Loucy (cell line): ENCODE measurements around the gene C1QTNF1.

Source experiments
- H2AFZ ChIP-seq: fragments of 200-600 bp; sonication (generic); 2 replicates; pipeline ENCODE4 v1.6.0; 2016; ENCODE audit warnings: antibody characterized with exemption, mild to moderate bottlenecking, low read length, moderate library complexity
- H3F3A ChIP-seq: fragments of 200-600 bp; 2 replicates; pipeline ENCODE4 v1.6.0; 2016; ENCODE audit warnings: antibody characterized with exemption, low read depth, mild to moderate bottlenecking
- H3K27me3 ChIP-seq: fragments of 200-600 bp; sonication (generic); 2 replicates; pipeline ENCODE4 v1.6.1; 2014; ENCODE audit warnings: low read length, mild to moderate bottlenecking; ENCODE audit not compliant: insufficient read depth, poor library complexity, severe bottlenecking
- H3K36me3 ChIP-seq: fragments of 200-600 bp; sonication (generic); 2 replicates; pipeline ENCODE4 v1.6.1; 2016; ENCODE audit warnings: low read length; ENCODE audit not compliant: insufficient read depth
- H3K4me1 ChIP-seq: fragments of 200-600 bp; sonication (generic); 2 replicates; pipeline ENCODE4 v1.5.1; 2014; ENCODE audit warnings: low read length, mild to moderate bottlenecking; ENCODE audit not compliant: insufficient read depth, poor library complexity, severe bottlenecking
- H3K4me2 ChIP-seq: fragments of 200-600 bp; sonication (generic); 2 replicates; pipeline ENCODE4 v1.6.0; 2014; ENCODE audit warnings: antibody characterized with exemption, low read length, low read depth, mild to moderate bottlenecking; ENCODE audit not compliant: poor library complexity, severe bottlenecking
- H3K4me3 ChIP-seq: fragments of 200-600 bp; sonication (generic); 2 replicates; pipeline ENCODE4 v1.5.1; 2014; ENCODE audit warnings: low read length, mild to moderate bottlenecking, mixed read lengths; ENCODE audit not compliant: poor library complexity, severe bottlenecking
- H3K79me2 ChIP-seq: fragments of 200-600 bp; sonication (generic); 2 replicates; pipeline ENCODE4 v1.6.1; 2014; ENCODE audit warnings: low read length; ENCODE audit not compliant: insufficient read depth
- H3K9ac ChIP-seq: fragments of 200-600 bp; sonication (generic); 2 replicates; pipeline ENCODE4 v1.6.0; 2014; ENCODE audit warnings: mild to moderate bottlenecking, low read depth, low read length, moderate library complexity; ENCODE audit not compliant: poor library complexity, severe bottlenecking
- H3K9me2 ChIP-seq: fragments of 200-600 bp; sonication (generic); replicated peaks from 2 replicates; pipeline ENCODE4 v1.6.1; 2016; ENCODE audit warnings: low read depth, low read length, mixed read lengths
- H3K9me3 ChIP-seq: fragments of 200-600 bp; sonication (generic); 2 replicates; pipeline ENCODE4 v1.6.1; 2014; ENCODE audit warnings: mild to moderate bottlenecking, antibody characterized with exemption, low read length, low read depth; ENCODE audit not compliant: insufficient read depth
- H4K20me1 ChIP-seq: fragments of 200-600 bp; sonication (generic); 2 replicates; pipeline ENCODE4 v1.6.0; 2014; ENCODE audit warnings: antibody characterized with exemption, low read length, mild to moderate bottlenecking; ENCODE audit not compliant: insufficient read depth, poor library complexity, severe bottlenecking
- EZH2phosphoT487 ChIP-seq: fragments of 200-600 bp; IDR thresholded peaks from 2 replicates; pipeline ENCODE4 v1.6.1; 2018; ENCODE audit warnings: antibody characterized with exemption, mild to moderate bottlenecking, moderate library complexity, borderline replicate concordance
- TF ChIP-seq, protein P1 (sequence below): fragments of 200-600 bp; sonication (generic); conservative IDR thresholded peaks from 2 replicates; pipeline ENCODE4 v1.5.1; 2014; ENCODE audit warnings: mild to moderate bottlenecking, antibody characterized with exemption, low read length

C1QTNF1 gene

DNA sequence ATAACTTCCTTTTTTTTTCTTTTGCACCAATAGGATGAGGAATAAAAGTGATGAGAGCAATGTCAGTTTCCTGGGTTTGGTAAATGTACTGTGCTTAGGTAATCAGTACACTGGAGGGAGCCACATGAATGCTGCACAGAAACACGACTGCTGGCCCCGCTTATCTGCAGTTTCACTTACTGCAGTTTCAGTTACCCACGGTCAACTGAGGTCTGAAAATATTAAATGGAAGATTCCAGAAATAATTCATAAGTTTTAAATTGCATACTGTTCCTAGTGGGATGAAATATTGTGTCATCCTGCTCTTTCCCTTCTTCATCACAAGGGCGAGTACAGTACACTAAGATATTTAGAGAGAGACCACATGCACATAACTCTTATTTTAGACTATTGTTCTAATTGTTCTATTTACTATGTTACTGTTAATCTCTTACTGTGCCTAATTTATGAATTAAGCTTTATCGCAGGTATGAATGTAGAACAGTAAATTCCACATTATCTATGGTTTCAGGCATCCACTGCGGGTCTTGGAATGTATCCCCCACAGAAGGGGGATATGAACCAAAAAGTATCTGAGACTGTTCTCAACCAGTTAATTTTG lies 37.8 kb upstream of the C1QTNF1 start:
- TF ChIP-seq, protein P1, sequence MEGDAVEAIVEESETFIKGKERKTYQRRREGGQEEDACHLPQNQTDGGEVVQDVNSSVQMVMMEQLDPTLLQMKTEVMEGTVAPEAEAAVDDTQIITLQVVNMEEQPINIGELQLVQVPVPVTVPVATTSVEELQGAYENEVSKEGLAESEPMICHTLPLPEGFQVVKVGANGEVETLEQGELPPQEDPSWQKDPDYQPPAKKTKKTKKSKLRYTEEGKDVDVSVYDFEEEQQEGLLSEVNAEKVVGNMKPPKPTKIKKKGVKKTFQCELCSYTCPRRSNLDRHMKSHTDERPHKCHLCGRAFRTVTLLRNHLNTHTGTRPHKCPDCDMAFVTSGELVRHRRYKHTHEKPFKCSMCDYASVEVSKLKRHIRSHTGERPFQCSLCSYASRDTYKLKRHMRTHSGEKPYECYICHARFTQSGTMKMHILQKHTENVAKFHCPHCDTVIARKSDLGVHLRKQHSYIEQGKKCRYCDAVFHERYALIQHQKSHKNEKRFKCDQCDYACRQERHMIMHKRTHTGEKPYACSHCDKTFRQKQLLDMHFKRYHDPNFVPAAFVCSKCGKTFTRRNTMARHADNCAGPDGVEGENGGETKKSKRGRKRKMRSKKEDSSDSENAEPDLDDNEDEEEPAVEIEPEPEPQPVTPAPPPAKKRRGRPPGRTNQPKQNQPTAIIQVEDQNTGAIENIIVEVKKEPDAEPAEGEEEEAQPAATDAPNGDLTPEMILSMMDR = peak; percentile 37; the same call in 1 of the 2 replicates
- no peak for TF ChIP-seq EZH2phosphoT487
- H3K4me2 ChIP-seq = no peak overlapping the region
- no peaks in the 10 kb centered on the region for H3K79me2 ChIP-seq

DNA sequence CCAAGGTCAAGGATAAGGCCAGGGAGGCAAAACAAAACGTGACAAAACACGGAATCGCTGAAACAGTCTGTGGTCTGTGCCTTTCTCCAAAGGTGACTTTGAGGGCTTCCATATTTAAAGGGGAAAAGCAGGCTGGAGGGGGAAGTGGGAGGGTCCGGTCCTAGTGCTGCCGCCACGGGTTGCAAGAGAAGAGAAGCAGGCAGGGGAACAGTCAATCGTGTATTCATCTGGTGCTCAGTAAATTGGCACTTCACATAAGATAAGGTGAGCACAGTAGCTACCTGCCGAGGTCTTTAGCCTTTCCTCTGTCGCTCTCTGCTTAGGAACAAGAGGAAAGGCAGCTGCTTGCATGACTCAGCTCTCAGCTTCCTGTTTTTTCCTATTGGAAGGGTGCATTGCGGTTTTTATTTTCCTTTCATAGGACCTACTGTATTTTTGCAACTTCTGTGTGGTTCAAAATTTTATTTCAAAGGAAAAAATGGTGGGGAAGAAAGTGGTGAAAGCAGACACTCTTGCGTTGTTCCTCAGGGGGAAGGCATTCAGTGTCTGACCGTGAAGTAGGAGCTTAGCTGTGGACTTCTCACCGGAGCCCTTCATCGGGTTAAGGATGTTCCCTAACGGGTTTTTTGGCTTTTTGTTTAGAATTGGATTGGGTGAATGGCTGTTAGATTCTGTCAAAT lies 37.2 kb upstream of the C1QTNF1 start:
- Histone ChIP-seq H3K4me2 (no peak overlapping the region), H3K9ac (no peak overlapping the region), H2AFZ (no peak overlapping the region), H3F3A (no peaks in the 10 kb centered on the region), H3K36me3 (peaks cover 18% of the 10 kb centered on the region; the same call in 1 of the 2 replicates), H3K9me2 (no peaks in the 10 kb centered on the region), H3K79me2 (no peaks in the 10 kb centered on the region), H3K4me3 (no peak overlapping the region), H3K4me1 (peaks cover 11% of the 10 kb centered on the region), H3K9me3 (no peaks in the 10 kb centered on the region), H3K27me3 (no peaks in the 10 kb centered on the region), H4K20me1 (no peaks in the 10 kb centered on the region)
- no peak for TF ChIP-seq EZH2phosphoT487
- TF ChIP-seq, protein P1 = no peak

More for the DNA sequence above, 37.8 kb upstream of the C1QTNF1 start:
- Histone ChIP-seq H3K4me3 (no peak overlapping the region), H2AFZ (no peak overlapping the region), H3K4me1 (peaks cover 11% of the 10 kb centered on the region), H4K20me1 (no peaks in the 10 kb centered on the region), H3F3A (no peaks in the 10 kb centered on the region), H3K9me3 (no peaks in the 10 kb centered on the region), H3K9ac (no peak overlapping the region), H3K9me2 (no peaks in the 10 kb centered on the region), H3K36me3 (peaks cover 11% of the 10 kb centered on the region; the same call in 1 of the 2 replicates), H3K27me3 (no peaks in the 10 kb centered on the region)

DNA sequence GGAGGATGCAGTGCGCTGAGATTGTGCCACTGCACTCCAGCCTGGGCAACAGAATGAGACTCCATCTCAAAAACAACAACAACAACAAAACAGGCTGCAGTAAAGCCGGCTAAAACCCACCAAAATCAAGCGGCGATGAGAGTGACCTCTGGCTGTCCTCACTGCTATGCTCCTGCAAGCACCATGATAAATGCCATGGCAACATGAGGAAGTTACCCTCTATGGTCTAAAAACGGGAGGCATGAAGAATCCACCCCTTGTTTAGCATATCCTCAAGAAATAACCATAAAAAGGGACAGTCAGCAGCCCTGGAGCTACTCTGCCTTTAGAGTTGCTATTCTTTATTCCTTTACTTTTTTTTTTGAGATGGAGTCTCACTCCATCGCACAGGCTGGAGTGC lies 35.8 kb upstream of the C1QTNF1 start:
- TF ChIP-seq, protein P1 = no peak
- no peak for TF ChIP-seq EZH2phosphoT487

More for the DNA sequence above, 35.8 kb upstream of the C1QTNF1 start:
- H3K4me3 ChIP-seq = no peak overlapping the region
- no peaks in the 10 kb centered on the region for H3K79me2 ChIP-seq
- no peaks in the 10 kb centered on the region for H3K9me3 ChIP-seq
- no peak overlapping the region for H3K9ac ChIP-seq
- H3K4me1 ChIP-seq = peaks cover 11% of the 10 kb centered on the region
- no peak overlapping the region for H3K4me2 ChIP-seq
- H2AFZ ChIP-seq = no peak overlapping the region
- no peaks in the 10 kb centered on the region for H3K27me3 ChIP-seq
- H3K9me2 ChIP-seq = no peaks in the 10 kb centered on the region
- peaks cover 4% of the 10 kb centered on the region for H4K20me1 ChIP-seq
- peaks cover 30% of the 10 kb centered on the region; the same call in 1 of the 2 replicates for H3K36me3 ChIP-seq
- H3F3A ChIP-seq = no peaks in the 10 kb centered on the region
